OCI-LY1 (cell line): ENCODE measurements around the gene PREX1.

ENCODE experiments used
- H2AFZ ChIP-seq: fragments of 200-600 bp; sonication (generic), shearing (Covaris generic); 2 replicates; pipeline ENCODE4 v1.6.0; 2014; ENCODE audit warnings: antibody characterized with exemption, mild to moderate bottlenecking, low read length
- H3F3A ChIP-seq: fragments of 200-600 bp; sonication (generic), shearing (Covaris generic); 2 replicates; pipeline ENCODE4 v1.6.0; 2014; ENCODE audit warnings: mild to moderate bottlenecking, antibody characterized with exemption, low read length, moderate library complexity; ENCODE audit not compliant: insufficient read depth
- H3K27ac ChIP-seq: fragments of 200-600 bp; sonication (generic); 2 replicates; pipeline ENCODE4 v1.5.1; 2014; ENCODE audit warnings: low read length, mixed run types, mild to moderate bottlenecking, low read depth; ENCODE audit not compliant: poor library complexity, severe bottlenecking
- H3K27me3 ChIP-seq: fragments of 200-600 bp; sonication (generic); 2 replicates; pipeline ENCODE4 v1.6.0; 2014; ENCODE audit warnings: antibody characterized with exemption, mild to moderate bottlenecking, low read length, moderate library complexity; ENCODE audit not compliant: insufficient read depth
- H3K36me3 ChIP-seq: fragments of 200-600 bp; sonication (generic); 2 replicates; pipeline ENCODE4 v1.6.1; 2014; ENCODE audit warnings: mild to moderate bottlenecking, antibody characterized with exemption, low read length, moderate library complexity, mixed read lengths; ENCODE audit not compliant: insufficient read depth
- H3K4me1 ChIP-seq: fragments of 200-600 bp; sonication (generic); 2 replicates; pipeline ENCODE4 v1.5.1; 2014; ENCODE audit warnings: mild to moderate bottlenecking, low read length, moderate library complexity; ENCODE audit not compliant: insufficient read depth, severe bottlenecking
- H3K4me2 ChIP-seq: fragments of 200-600 bp; sonication (generic), shearing (Covaris generic); 2 replicates; pipeline ENCODE4 v1.6.1; 2014; ENCODE audit warnings: low read length
- H3K4me3 ChIP-seq: fragments of 200-600 bp; sonication (generic); 2 replicates; pipeline ENCODE4 v1.5.1; 2014; ENCODE audit warnings: low read length, low read depth, mild to moderate bottlenecking, mixed read lengths; ENCODE audit not compliant: poor library complexity, severe bottlenecking
- H3K79me2 ChIP-seq: fragments of 200-600 bp; shearing (Covaris generic); 2 replicates; pipeline ENCODE4 v1.6.1; 2016; ENCODE audit warnings: mixed run types, low read length, mixed read lengths; ENCODE audit not compliant: insufficient read depth
- H3K9ac ChIP-seq: fragments of 200-600 bp; sonication (generic), shearing (Covaris generic); 2 replicates; pipeline ENCODE4 v1.6.1; 2014; ENCODE audit warnings: mild to moderate bottlenecking, low read length, mixed read lengths
- H3K9me2 ChIP-seq: fragments of 200-600 bp; sonication (generic), shearing (Covaris generic); 2 replicates; pipeline ENCODE4 v1.6.1; 2014; ENCODE audit warnings: low read depth, mild to moderate bottlenecking, low read length, mixed read lengths
- H3K9me3 ChIP-seq: fragments of 200-600 bp; shearing (Covaris generic); 2 replicates; pipeline ENCODE4 v1.6.1; 2014; ENCODE audit warnings: low read length, mixed read lengths
- H4K20me1 ChIP-seq: fragments of 200-600 bp; sonication (generic), shearing (Covaris generic); 2 replicates; pipeline ENCODE4 v1.6.0; 2016; ENCODE audit warnings: mild to moderate bottlenecking, low read length; ENCODE audit not compliant: insufficient read depth
- EZH2 ChIP-seq: fragments of 200-600 bp; sonication (generic), shearing (Covaris generic); IDR thresholded peaks from 2 replicates; pipeline ENCODE4 v1.8.0; 2017; ENCODE audit warnings: borderline replicate concordance, mixed run types, mild to moderate bottlenecking, antibody characterized with exemption, low read length, moderate library complexity, mixed read lengths
- TF ChIP-seq, protein P1 (sequence below): fragments of 200-600 bp; sonication (generic), shearing (Covaris generic); IDR thresholded peaks from 2 replicates; pipeline ENCODE4 v1.5.1; 2017; ENCODE audit warnings: mild to moderate bottlenecking, antibody characterized with exemption, low read length, moderate library complexity, mixed read lengths

PREX1 gene

GRCh38 chr20:48791666-48792071 is 36.1 kb downstream of the PREX1 start:
- Histone ChIP-seq H3K27me3 (no peaks in the 10 kb centered on the region), H3K79me2 (no peaks in the 10 kb centered on the region), H3K4me2 (no peak overlapping the region), H3K4me3 (no peak overlapping the region), H3F3A (no peaks in the 10 kb centered on the region), H3K9me3 (no peaks in the 10 kb centered on the region), H3K9me2 (no peaks in the 10 kb centered on the region), H3K4me1 (no peaks in the 10 kb centered on the region), H3K9ac (no peak overlapping the region), H3K27ac (no peak overlapping the region), H3K36me3 (no peaks in the 10 kb centered on the region), H4K20me1 (no peaks in the 10 kb centered on the region), H2AFZ (no peak overlapping the region)
- no peak for TF ChIP-seq EZH2
- TF ChIP-seq, protein P1, sequence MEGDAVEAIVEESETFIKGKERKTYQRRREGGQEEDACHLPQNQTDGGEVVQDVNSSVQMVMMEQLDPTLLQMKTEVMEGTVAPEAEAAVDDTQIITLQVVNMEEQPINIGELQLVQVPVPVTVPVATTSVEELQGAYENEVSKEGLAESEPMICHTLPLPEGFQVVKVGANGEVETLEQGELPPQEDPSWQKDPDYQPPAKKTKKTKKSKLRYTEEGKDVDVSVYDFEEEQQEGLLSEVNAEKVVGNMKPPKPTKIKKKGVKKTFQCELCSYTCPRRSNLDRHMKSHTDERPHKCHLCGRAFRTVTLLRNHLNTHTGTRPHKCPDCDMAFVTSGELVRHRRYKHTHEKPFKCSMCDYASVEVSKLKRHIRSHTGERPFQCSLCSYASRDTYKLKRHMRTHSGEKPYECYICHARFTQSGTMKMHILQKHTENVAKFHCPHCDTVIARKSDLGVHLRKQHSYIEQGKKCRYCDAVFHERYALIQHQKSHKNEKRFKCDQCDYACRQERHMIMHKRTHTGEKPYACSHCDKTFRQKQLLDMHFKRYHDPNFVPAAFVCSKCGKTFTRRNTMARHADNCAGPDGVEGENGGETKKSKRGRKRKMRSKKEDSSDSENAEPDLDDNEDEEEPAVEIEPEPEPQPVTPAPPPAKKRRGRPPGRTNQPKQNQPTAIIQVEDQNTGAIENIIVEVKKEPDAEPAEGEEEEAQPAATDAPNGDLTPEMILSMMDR: no peak

- no peak overlapping the region for H3K9ac ChIP-seq
- H3K9me3 ChIP-seq: no peaks in the 10 kb centered on the region
- no peak overlapping the region for H2AFZ ChIP-seq
- no peak overlapping the region for H3K4me3 ChIP-seq
- H3F3A ChIP-seq: no peaks in the 10 kb centered on the region
- no peaks in the 10 kb centered on the region for H3K79me2 ChIP-seq
- H3K9me2 ChIP-seq: no peaks in the 10 kb centered on the region
- H3K27ac ChIP-seq: no peak overlapping the region
- no peaks in the 10 kb centered on the region for H3K4me1 ChIP-seq
- H4K20me1 ChIP-seq: no peaks in the 10 kb centered on the region
- H3K27me3 ChIP-seq: no peaks in the 10 kb centered on the region
- no peak overlapping the region for H3K4me2 ChIP-seq
- H3K36me3 ChIP-seq: no peaks in the 10 kb centered on the region
- TF ChIP-seq, protein P1: no peak
- TF ChIP-seq EZH2: no peak
Measured at GRCh38 chr20:48791014-48791413, 36.8 kb downstream of the PREX1 start.

DNA sequence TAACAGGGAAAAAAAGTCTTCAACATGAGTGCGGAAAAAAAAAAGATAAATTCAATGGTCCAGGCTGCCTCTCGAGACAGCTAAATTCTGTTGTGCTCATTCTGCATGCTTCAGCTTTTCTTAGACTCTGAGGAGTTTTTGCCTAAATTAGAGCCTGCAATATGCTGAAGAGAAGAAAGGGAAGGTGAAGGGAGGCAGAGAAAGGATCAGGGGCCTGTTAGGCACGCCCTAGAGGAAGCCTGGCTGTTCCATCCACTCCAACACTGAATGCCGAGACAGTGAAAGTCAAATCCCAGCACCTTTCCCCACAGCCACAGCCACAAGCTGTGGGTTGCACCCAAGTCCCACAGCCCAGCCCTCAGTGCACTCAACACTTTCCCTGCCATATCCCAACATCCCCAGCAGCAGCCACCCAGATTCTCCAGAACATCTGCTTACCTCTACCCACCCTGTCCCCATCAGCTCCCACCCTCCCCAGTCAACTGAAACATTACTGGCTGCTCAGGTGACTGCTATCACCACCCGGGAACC is 37.3 kb downstream of the PREX1 start:
- Histone ChIP-seq H3K4me3 (no peak overlapping the region), H3K27me3 (0 out of 2 replicates have a peak, but pooled peaks cover 2% of the 10 kb centered on the region), H3F3A (no peaks in the 10 kb centered on the region), H2AFZ (no peak overlapping the region), H3K79me2 (no peaks in the 10 kb centered on the region), H3K27ac (no peak overlapping the region), H3K4me1 (no peaks in the 10 kb centered on the region), H3K36me3 (no peaks in the 10 kb centered on the region), H3K4me2 (no peak overlapping the region), H3K9me3 (no peaks in the 10 kb centered on the region), H3K9me2 (no peaks in the 10 kb centered on the region), H4K20me1 (no peaks in the 10 kb centered on the region), H3K9ac (no peak overlapping the region)
- TF ChIP-seq, protein P1: no peak
- no peak for TF ChIP-seq EZH2
